22Rv1 (cell line): Measurements from ENCODE around the gene CDK3.

Source experiments
- H3K27ac ChIP-seq: fragments of 450-650 bp; 2 replicates; pipeline ENCODE4 v1.5.1; 2017
- CTCF ChIP-seq: fragments of 450-650 bp; IDR thresholded peaks from 2 replicates; pipeline ENCODE4 v1.5.1; 2017; ENCODE audit warnings: mild to moderate bottlenecking
- ZFX ChIP-seq: fragments of 450-650 bp; IDR thresholded peaks from 2 replicates; pipeline ENCODE4 v1.6.1; 2017; ENCODE audit warnings: antibody characterized with exemption, borderline replicate concordance

The CDK3 gene

DNA sequence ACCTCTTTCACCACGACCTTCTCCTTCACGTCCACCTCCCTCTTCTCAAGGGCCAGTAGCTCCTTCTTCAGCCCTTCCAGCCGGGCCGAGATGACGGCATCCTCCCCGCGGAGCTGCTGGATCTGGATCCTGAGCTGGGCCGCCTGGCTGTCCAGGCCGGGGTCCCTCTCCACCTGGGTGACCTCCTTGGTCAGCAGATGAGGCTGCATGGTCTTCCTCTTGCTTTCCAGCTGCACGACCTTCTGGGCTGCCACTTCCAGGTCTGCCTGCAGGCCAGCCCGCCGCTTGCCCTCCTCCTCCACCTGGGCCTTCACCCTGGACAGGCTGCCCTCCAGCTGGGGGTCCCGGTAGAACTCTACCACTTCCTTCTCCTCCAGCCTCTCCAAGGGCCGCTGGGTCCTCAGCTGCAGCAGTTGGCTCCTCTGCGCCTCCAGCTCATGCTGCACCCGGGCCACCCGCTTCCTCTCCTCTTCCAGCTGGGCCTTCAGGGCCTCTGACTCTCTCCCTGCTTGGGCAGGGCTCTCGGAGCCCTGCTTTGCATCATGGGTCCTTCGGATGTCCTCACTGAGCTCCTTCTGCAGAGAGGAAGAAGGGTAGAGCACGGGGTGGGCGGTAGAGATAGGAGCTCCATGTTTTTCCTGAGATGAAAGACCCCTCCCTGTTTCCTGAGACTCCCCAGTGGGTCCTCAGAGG is 9.5 kb downstream of the CDK3 start:
- no peak overlapping the region for H3K27ac ChIP-seq

GRCh38 chr17:76011951-76012350 is 11.3 kb downstream of the CDK3 start:
- H3K27ac ChIP-seq = no peak overlapping the region
- TF ChIP-seq ZFX = no peak
- no peak for TF ChIP-seq CTCF

More for the DNA sequence above, 9.5 kb downstream of the CDK3 start:
- TF ChIP-seq ZFX (no peak), CTCF (no peak)

GRCh38 chr17:76013377-76013932 is 12.8 kb downstream of the CDK3 start:
- TF ChIP-seq ZFX = no peak
- no peak for TF ChIP-seq CTCF
- H3K27ac ChIP-seq = no peak overlapping the region

GRCh38 chr17:76014100-76014924 is 13.7 kb downstream of the CDK3 start:
- no peak overlapping the region for H3K27ac ChIP-seq
- peak; percentile 98 for TF ChIP-seq CTCF
- no peak for TF ChIP-seq ZFX

- TF ChIP-seq ZFX (no peak), CTCF (no peak)
- no peak overlapping the region for H3K27ac ChIP-seq
Measured at GRCh38 chr17:76014925-76015261, 14.2 kb downstream of the CDK3 start.

DNA sequence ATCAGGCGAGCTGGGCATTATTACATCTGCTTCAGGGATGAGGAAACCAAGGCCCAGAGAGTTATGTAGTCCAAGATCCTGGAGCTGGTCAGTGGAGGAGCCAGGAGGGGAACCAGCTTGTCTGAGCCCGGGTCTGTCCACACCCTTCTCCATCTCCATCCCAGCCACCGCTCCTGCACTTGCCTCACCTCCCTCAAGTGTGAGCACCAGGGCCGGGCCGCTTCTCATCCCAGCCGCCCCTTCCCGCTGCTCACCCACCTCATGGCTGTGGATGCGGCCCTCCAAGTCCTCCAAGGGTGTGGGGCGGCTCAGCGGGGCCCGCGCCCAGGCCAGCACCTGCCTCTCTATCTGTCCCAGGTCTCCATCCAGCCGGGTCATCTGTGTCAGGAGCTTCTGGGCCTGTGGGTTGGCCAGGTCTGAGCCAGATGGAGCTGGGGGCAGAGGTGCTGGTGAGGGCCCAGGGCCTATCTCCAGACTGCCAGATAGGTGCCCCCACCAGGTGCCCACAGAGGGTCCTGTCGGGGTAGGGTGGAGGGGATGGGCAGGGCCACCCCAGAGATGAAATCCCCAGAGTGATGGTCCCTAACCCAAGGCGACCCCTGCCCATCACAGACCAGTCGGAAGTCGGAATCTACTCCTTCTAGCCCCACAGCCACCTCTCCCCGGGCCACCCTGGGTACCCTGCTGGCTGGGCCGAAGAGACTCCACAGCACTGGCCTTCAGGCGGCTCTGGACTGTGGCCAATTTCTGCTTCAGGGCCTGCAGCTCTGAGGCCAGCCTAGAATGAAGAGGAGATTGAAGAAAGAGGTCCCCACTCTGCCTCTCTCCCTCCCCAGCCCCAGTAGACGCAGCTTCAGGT is 17.1 kb downstream of the CDK3 start:
- TF ChIP-seq CTCF = no peak
- TF ChIP-seq ZFX = no peak
- no peak overlapping the region for H3K27ac ChIP-seq

DNA sequence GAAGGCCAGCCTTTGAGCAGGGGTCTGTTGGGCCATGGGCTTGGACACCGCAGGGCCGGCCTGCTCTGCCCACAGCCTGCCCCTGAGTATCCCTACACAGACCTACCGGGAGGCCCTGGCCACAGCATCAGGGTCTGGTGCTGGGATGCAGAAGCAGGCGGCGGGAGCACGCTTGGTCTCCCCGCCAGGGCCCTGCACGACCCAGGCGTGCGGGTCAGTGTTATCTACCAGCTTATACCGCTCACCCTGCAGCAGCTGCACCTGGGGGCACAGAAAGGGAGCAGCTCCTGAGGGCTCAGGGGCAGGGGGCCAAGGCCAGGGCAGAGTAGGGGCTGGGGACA is 17.7 kb downstream of the CDK3 start:
- no peak overlapping the region for H3K27ac ChIP-seq
- TF ChIP-seq ZFX = no peak
- no peak for TF ChIP-seq CTCF
